Liver (tissue), 3 donors: ENCODE measurements around the gene KIF5A.

Source experiments
- CTCF ChIP-seq: fragments of 150-350 bp; IDR thresholded peaks from 2 replicates; pipeline ENCODE4 v1.5.1; 2017; ENCODE audit warnings: improper control_type of control experiment, low read depth, low read length; ENCODE audit not compliant: missing input control
- GABPA ChIP-seq, 2 donors: IDR thresholded peaks in 1 of 2; conservative IDR thresholded peaks in 1 of 2; 2 replicates each; pipeline ENCODE4 v1.6.1; 2016; ENCODE audit warnings: antibody characterized with exemption in 2 of 2, mild to moderate bottlenecking in 1 of 2, moderate library complexity in 1 of 2
- JUND ChIP-seq, 2 donors: IDR thresholded peaks; 2 replicates each; pipeline ENCODE4 v1.6.1; 2016; ENCODE audit warnings: antibody characterized with exemption in 2 of 2
- MAX ChIP-seq: IDR thresholded peaks from 2 replicates; pipeline ENCODE4 v1.6.1; 2016; ENCODE audit warnings: antibody characterized with exemption
- REST ChIP-seq: IDR thresholded peaks from 2 replicates; pipeline ENCODE4 v1.6.1; 2016; ENCODE audit warnings: antibody characterized with exemption, mild to moderate bottlenecking
- SP1 ChIP-seq: IDR thresholded peaks from 2 replicates; pipeline ENCODE4 v1.6.1; 2018; ENCODE audit warnings: antibody characterized with exemption, mild to moderate bottlenecking
- YY1 ChIP-seq: IDR thresholded peaks from 2 replicates; pipeline ENCODE4 v1.6.1; 2016; ENCODE audit warnings: antibody characterized with exemption, mild to moderate bottlenecking
- donor health status: healthy.
- donor health status: healthy.

GRCh38 chr12:57551637-57552305, 1.9 kb downstream of the KIF5A start:
- TF ChIP-seq GABPA (IDR thresholded peaks at IDR 0.05 in 1 of 2, conservative IDR thresholded peaks at IDR 0.05 in 1 of 2) = no peak
- no peak for TF ChIP-seq CTCF
- no peak for TF ChIP-seq YY1
- TF ChIP-seq REST = no peak
- no peak for TF ChIP-seq JUND (IDR thresholded peaks at IDR 0.05)
- no peak for TF ChIP-seq SP1
- TF ChIP-seq MAX = no peak
